ENCODE results near the gene C2orf49. TPM values are rescaled to one million over a fixed set of nuclear protein-coding genes. Genes with fewer than 3 reads are reported as not detected.
A peak's percentile ranks its signal among the peaks of the same experiment; 100 is the strongest.

C2orf49 gene
- 10 to 100 TPM; 19.3 to 27.1 (median 21.4) TPM for total RNA-seq
- total RNA-seq (2013), result 22.5 TPM
- total RNA-seq, result 35.6 to 64.6 (median 52.7) reads per million in 29 experiments

- peak within 1 kb of the TSS; percentile 92 for H3K27ac ChIP-seq (ENCODE audit: low read length)
- Mint-ChIP-seq H3K36me3 (peaks cover 8% of the 10 kb centered on the region), H3K4me1 (peaks cover 40 to 46% (median 41%) of the 10 kb centered on the region in 3 donors), H3K27me3 (no peaks in the 10 kb centered on the region), H3K9me3 (no peaks in the 10 kb centered on the region), H3K27ac (peak within 1 kb of the TSS; percentile 99 to 100), H3K4me3 (peak within 1 kb of the TSS; percentile 89 to 100 (median 93))
- peak; percentile 90 to 95 (median 92) for ATAC-seq (replicated peaks in 1 of 4)
- peak; percentile 71 to 93 (median 87) for DNase-seq
- peak within 1 kb of the TSS; percentile 78 to 97 for H3K4me3 ChIP-seq (ENCODE audit: control insufficient read depth in 1 of 2, extremely low read depth in 1 of 2, low read length in 1 of 2)
- H3K9me3 ChIP-seq, result no peaks in the 10 kb centered on the region
- H3K27me3 ChIP-seq (replicated peaks in 1 of 2; ENCODE audit: control insufficient read depth in 2 of 2, extremely low read depth in 1 of 2, insufficient read depth in 2 of 2, low read length in 1 of 2), result no peaks in the 10 kb centered on the region
- ChIA-PET POLR2A (interaction anchor here in 1 of 2 donors (1.3 kb wide), 1 partner anchor 597 kb away, joined by 3 read pairs; no protein-coding TSS in a partner anchor), CTCF (interaction anchor here (0.5 to 1.1 kb wide), 2 partner anchors 10 to 803 kb away, joined by 4 to 7 read pairs; no protein-coding TSS in a partner anchor)
- H3K4me1 ChIP-seq (ENCODE audit: control insufficient read depth in 1 of 2, extremely low read depth in 1 of 2, insufficient read depth in 2 of 2, low read length in 2 of 2), result peaks cover 16% of the 10 kb centered on the region in 2 experiments
- H3K36me3 ChIP-seq (ENCODE audit: control insufficient read depth in 2 of 2, extremely low read depth in 1 of 2, insufficient read depth in 1 of 2, low read length in 1 of 2), result peaks cover 0 to 27% of the 10 kb centered on the region in 2 donors
- WGBS (ENCODE audit: insufficient coverage), result under 1% methylated on average over 43 of the region's 58 CpGs
Measured at GRCh38 chr2:105337122-105338019, at the start of gene C2orf49. C2orf49 (plus strand) TSS chr2:105337540; CDS start chr2:105337588, 48 bp downstream.

DNA sequence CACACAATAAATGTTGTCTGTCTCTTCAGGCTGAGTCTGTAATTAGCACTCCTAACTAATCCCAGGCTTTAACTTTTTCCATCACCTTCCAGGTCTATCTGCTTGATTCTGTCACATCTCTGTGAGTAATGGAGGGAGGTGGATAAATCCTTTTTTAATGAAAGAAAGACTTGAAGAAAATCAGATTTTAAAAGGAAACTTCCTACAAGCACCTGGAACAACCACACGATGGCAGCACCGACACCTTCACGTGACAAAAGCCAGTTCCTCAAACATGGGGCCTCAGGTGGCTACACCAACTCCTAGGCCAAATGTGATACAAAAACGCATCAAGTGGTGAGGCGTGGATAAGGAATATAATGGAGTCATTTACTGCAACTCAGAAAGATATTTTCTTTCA lies 49.6 kb upstream of the C2orf49 start:
- Mint-ChIP-seq H3K9me3 (no peaks in the 10 kb centered on the region), H3K4me3 (no peak overlapping the region), H3K36me3 (peaks cover 58% of the 10 kb centered on the region), H3K4me1 (peaks cover 0 to 3% (median 0%) of the 10 kb centered on the region in 3 donors), H3K27me3 (no peaks in the 10 kb centered on the region), H3K27ac (no peak overlapping the region)
- Histone ChIP-seq H3K27ac (ENCODE audit: low read length) (no peak overlapping the region), H3K4me1 (ENCODE audit: control insufficient read depth in 1 of 2, extremely low read depth in 1 of 2, insufficient read depth in 2 of 2, low read length in 2 of 2) (no peaks in the 10 kb centered on the region), H3K27me3 (replicated peaks in 1 of 2; ENCODE audit: control insufficient read depth in 2 of 2, extremely low read depth in 1 of 2, insufficient read depth in 2 of 2, low read length in 1 of 2) (no peaks in the 10 kb centered on the region), H3K4me3 (ENCODE audit: control insufficient read depth in 1 of 2, extremely low read depth in 1 of 2, low read length in 1 of 2) (no peak overlapping the region), H3K36me3 (ENCODE audit: control insufficient read depth in 2 of 2, extremely low read depth in 1 of 2, insufficient read depth in 1 of 2, low read length in 1 of 2) (peaks cover 14 to 82% of the 10 kb centered on the region in 2 donors), H3K9me3 (no peaks in the 10 kb centered on the region)
- POLR2A ChIA-PET, result interaction anchor here (0.6 to 0.8 kb wide), 3 partner anchors 15 to 228 kb away, joined by 3 read pairs; no protein-coding TSS in a partner anchor
- CTCF ChIA-PET, result interaction anchor here in 1 of 2 donors (1.0 kb wide), 1 partner anchor 14 kb away, joined by 3 read pairs; no protein-coding TSS in a partner anchor
- ATAC-seq (replicated peaks in 1 of 4), result no peak
- WGBS (ENCODE audit: insufficient coverage), result no CpG with 5 or more reads among the region's 5 CpGs
- peak in 25 of 35 experiments; percentile 7 to 50 (median 16) for DNase-seq

GRCh38 chr2:105288133-105288532 lies 49.2 kb upstream of the C2orf49 start:
- no CpG with 5 or more reads among the region's 7 CpGs for WGBS (ENCODE audit: insufficient coverage)
- H3K27ac Mint-ChIP-seq, result no peak overlapping the region
- Histone ChIP-seq H3K36me3 (ENCODE audit: control insufficient read depth in 2 of 2, extremely low read depth in 1 of 2, insufficient read depth in 1 of 2, low read length in 1 of 2) (peaks cover 12 to 78% of the 10 kb centered on the region in 2 donors), H3K27me3 (replicated peaks in 1 of 2; ENCODE audit: control insufficient read depth in 2 of 2, extremely low read depth in 1 of 2, insufficient read depth in 2 of 2, low read length in 1 of 2) (no peaks in the 10 kb centered on the region), H3K4me3 (ENCODE audit: control insufficient read depth in 1 of 2, extremely low read depth in 1 of 2, low read length in 1 of 2) (no peak overlapping the region), H3K9me3 (no peaks in the 10 kb centered on the region), H3K27ac (ENCODE audit: low read length) (no peak overlapping the region), H3K4me1 (ENCODE audit: control insufficient read depth in 1 of 2, extremely low read depth in 1 of 2, insufficient read depth in 2 of 2, low read length in 2 of 2) (no peaks in the 10 kb centered on the region)
- no peak overlapping the region for H3K4me3 Mint-ChIP-seq
- H3K27me3 Mint-ChIP-seq, result no peaks in the 10 kb centered on the region
- DNase-seq, result no peak
- no peaks in the 10 kb centered on the region for H3K9me3 Mint-ChIP-seq
- CTCF ChIA-PET, result interaction anchor here in 1 of 2 donors (1.0 kb wide), 1 partner anchor 14 kb away, joined by 3 read pairs; no protein-coding TSS in a partner anchor
- ATAC-seq (replicated peaks in 1 of 4), result no peak
- H3K36me3 Mint-ChIP-seq, result peaks cover 60% of the 10 kb centered on the region
- peaks cover 0 to 3% (median 0%) of the 10 kb centered on the region in 3 donors for H3K4me1 Mint-ChIP-seq
- POLR2A ChIA-PET, result interaction anchor here (0.6 to 0.8 kb wide), 3 partner anchors 16 to 227 kb away, joined by 3 read pairs; no protein-coding TSS in a partner anchor

DNA sequence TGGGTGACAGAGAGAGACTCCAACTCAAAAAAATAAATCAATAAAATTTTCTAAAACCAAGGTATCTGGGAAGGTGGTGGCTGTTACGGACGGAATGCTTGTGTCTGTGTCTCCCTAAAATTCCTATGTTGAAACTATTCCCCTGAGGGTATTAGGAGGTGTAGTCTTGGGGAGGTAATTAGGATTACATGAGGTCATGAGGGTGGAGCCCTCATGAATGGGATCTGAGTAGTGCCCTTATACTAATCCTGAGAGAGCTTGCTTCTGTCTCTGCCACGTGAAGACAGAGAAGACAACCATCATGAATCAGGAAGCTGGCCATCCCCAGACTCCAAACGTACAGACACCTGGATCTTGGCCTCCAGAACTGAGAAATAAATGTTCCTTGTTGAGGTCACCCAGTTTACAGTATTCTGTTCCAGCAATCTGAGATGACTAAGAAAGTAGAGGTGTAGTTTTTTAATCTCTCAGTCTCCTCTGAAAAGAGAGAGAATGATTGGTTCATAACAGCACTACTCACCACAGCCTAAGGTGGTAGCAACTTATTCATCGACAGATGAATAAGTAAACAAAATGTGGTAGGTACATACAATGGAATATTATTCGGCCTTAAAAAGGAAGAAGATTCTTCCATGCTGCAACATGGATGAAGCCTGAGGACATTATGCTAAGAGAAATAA lies 46.2 kb upstream of the C2orf49 start:
- Histone ChIP-seq H3K27ac (ENCODE audit: low read length) (no peak overlapping the region), H3K4me3 (ENCODE audit: control insufficient read depth in 1 of 2, extremely low read depth in 1 of 2, low read length in 1 of 2) (no peak overlapping the region), H3K36me3 (ENCODE audit: control insufficient read depth in 2 of 2, extremely low read depth in 1 of 2, insufficient read depth in 1 of 2, low read length in 1 of 2) (peaks cover 4 to 68% of the 10 kb centered on the region in 2 donors), H3K4me1 (ENCODE audit: control insufficient read depth in 1 of 2, extremely low read depth in 1 of 2, insufficient read depth in 2 of 2, low read length in 2 of 2) (no peaks in the 10 kb centered on the region), H3K9me3 (no peaks in the 10 kb centered on the region), H3K27me3 (replicated peaks in 1 of 2; ENCODE audit: control insufficient read depth in 2 of 2, extremely low read depth in 1 of 2, insufficient read depth in 2 of 2, low read length in 1 of 2) (no peaks in the 10 kb centered on the region)
- Mint-ChIP-seq H3K27me3 (no peaks in the 10 kb centered on the region), H3K4me1 (peaks cover 0 to 3% (median 0%) of the 10 kb centered on the region in 3 donors), H3K36me3 (peaks cover 56% of the 10 kb centered on the region), H3K9me3 (no peaks in the 10 kb centered on the region), H3K27ac (no peak overlapping the region), H3K4me3 (no peak overlapping the region)
- DNase-seq, result no peak
- 100% methylated on average over 1 of the region's 6 CpGs for WGBS (ENCODE audit: insufficient coverage)
- CTCF ChIA-PET, result interaction anchor here in 1 of 2 donors (0.6 kb wide), 1 partner anchor 150 kb away, joined by 7 read pairs; no protein-coding TSS in a partner anchor
- POLR2A ChIA-PET, result no interaction called here
- ATAC-seq (replicated peaks in 1 of 4), result no peak

DNA sequence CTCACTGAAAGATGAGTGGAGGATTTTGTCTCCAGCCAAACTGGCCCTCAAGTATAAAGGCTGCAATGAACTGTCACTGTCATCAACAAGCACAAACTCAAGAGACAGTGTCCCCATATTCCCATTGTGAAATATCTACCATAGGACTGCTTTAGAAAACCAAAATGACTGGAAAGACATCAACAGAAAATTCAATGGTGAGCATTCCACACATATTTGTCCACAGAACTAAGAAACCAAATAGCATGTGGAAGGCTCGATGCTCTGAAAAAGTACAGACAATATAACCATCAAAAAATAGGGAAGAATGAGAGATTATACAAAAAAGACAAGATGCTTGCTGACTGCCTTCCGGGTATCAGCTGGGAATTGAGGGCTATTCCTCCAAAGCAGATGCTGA lies 45.4 kb upstream of the C2orf49 start:
- Histone ChIP-seq H3K27ac (ENCODE audit: low read length) (no peak overlapping the region), H3K36me3 (ENCODE audit: control insufficient read depth in 2 of 2, extremely low read depth in 1 of 2, insufficient read depth in 1 of 2, low read length in 1 of 2) (peaks cover 4 to 66% of the 10 kb centered on the region in 2 donors), H3K4me3 (ENCODE audit: control insufficient read depth in 1 of 2, extremely low read depth in 1 of 2, low read length in 1 of 2) (no peak overlapping the region), H3K4me1 (ENCODE audit: control insufficient read depth in 1 of 2, extremely low read depth in 1 of 2, insufficient read depth in 2 of 2, low read length in 2 of 2) (no peaks in the 10 kb centered on the region), H3K9me3 (no peaks in the 10 kb centered on the region), H3K27me3 (replicated peaks in 1 of 2; ENCODE audit: control insufficient read depth in 2 of 2, extremely low read depth in 1 of 2, insufficient read depth in 2 of 2, low read length in 1 of 2) (no peaks in the 10 kb centered on the region)
- no peak for DNase-seq
- Mint-ChIP-seq H3K4me3 (no peak overlapping the region), H3K4me1 (peaks cover 0 to 3% (median 0%) of the 10 kb centered on the region in 3 donors), H3K27ac (no peak overlapping the region), H3K27me3 (no peaks in the 10 kb centered on the region), H3K9me3 (no peaks in the 10 kb centered on the region), H3K36me3 (peaks cover 58% of the 10 kb centered on the region)
- ChIA-PET CTCF (no interaction called here), POLR2A (no interaction called here)
- no peak for ATAC-seq (replicated peaks in 1 of 4)
- WGBS (ENCODE audit: insufficient coverage), result no CpG with 5 or more reads among the region's 2 CpGs

GRCh38 chr2:105294046-105294445 lies 43.3 kb upstream of the C2orf49 start:
- Mint-ChIP-seq H3K36me3 (peaks cover 63% of the 10 kb centered on the region), H3K4me3 (no peak overlapping the region), H3K27ac (no peak overlapping the region), H3K9me3 (no peaks in the 10 kb centered on the region), H3K4me1 (peaks cover 0 to 4% (median 2%) of the 10 kb centered on the region in 3 donors), H3K27me3 (no peaks in the 10 kb centered on the region)
- POLR2A ChIA-PET, result no interaction called here
- Histone ChIP-seq H3K27me3 (replicated peaks in 1 of 2; ENCODE audit: control insufficient read depth in 2 of 2, extremely low read depth in 1 of 2, insufficient read depth in 2 of 2, low read length in 1 of 2) (no peaks in the 10 kb centered on the region), H3K4me1 (ENCODE audit: control insufficient read depth in 1 of 2, extremely low read depth in 1 of 2, insufficient read depth in 2 of 2, low read length in 2 of 2) (no peaks in the 10 kb centered on the region), H3K4me3 (ENCODE audit: control insufficient read depth in 1 of 2, extremely low read depth in 1 of 2, low read length in 1 of 2) (no peak overlapping the region), H3K27ac (ENCODE audit: low read length) (no peak overlapping the region), H3K9me3 (no peaks in the 10 kb centered on the region), H3K36me3 (ENCODE audit: control insufficient read depth in 2 of 2, extremely low read depth in 1 of 2, insufficient read depth in 1 of 2, low read length in 1 of 2) (peaks cover 4 to 73% of the 10 kb centered on the region in 2 donors)
- CTCF ChIA-PET, result interaction anchor here in 1 of 2 donors (0.9 kb wide), 1 partner anchor 36 kb away, joined by 3 read pairs; no protein-coding TSS in a partner anchor
- DNase-seq, result no peak
- no peak for ATAC-seq (replicated peaks in 1 of 4)
- 97% methylated on average over 6 of the region's 6 CpGs for WGBS (ENCODE audit: insufficient coverage)
